Mesodermal cell (in vitro differentiated cells): ENCODE results near the gene SRC.
"Not testable (repeated sequence)": the region's sequence is repeated elsewhere in the genome, so short reads cannot be mapped to it uniquely, and the experiment has no call there.

Experiments used
- H3K27ac ChIP-seq: 2 replicates; pipeline ENCODE4 v1.7.0; 2013; ENCODE audit warnings: mild to moderate bottlenecking, low read depth, low read length, moderate library complexity; ENCODE audit not compliant: severe bottlenecking
- H3K36me3 ChIP-seq: 2 replicates; pipeline ENCODE4 v1.7.1; 2013; ENCODE audit warnings: mild to moderate bottlenecking, low read length, moderate library complexity; ENCODE audit not compliant: control insufficient read depth, insufficient read depth
- H3K4me1 ChIP-seq: one replicate; pipeline ENCODE4 v1.7.1; 2013; ENCODE audit warnings: mild to moderate bottlenecking, low read length; ENCODE audit not compliant: insufficient read depth, control insufficient read depth, poor library complexity, severe bottlenecking
- H3K4me3 ChIP-seq: 2 replicates; pipeline ENCODE4 v1.7.0; 2013; ENCODE audit warnings: low read length, control low read depth, mild to moderate bottlenecking; ENCODE audit not compliant: insufficient read depth, poor library complexity, severe bottlenecking; ENCODE audit errors: extremely low read depth
- H3K9me3 ChIP-seq: 2 replicates; pipeline ENCODE4 v1.7.1; 2013; ENCODE audit warnings: mild to moderate bottlenecking, low read length, moderate library complexity; ENCODE audit not compliant: control insufficient read depth
- WGBS, 2 experiments: methylation state at CpG; one replicate each; pipeline ENCODE4 v1.1.5; 2013; ENCODE audit warnings: missing lambda C conversion rate in 2 of 2; ENCODE audit not compliant: insufficient coverage in 2 of 2; 5-methylcytosine and 5-hydroxymethylcytosine counted together

Gene SRC

GRCh38 chr20:37366743-37367142 is 20.8 kb downstream of the SRC start:
- H3K9me3 ChIP-seq = no peaks in the 10 kb centered on the region
- H3K4me1 ChIP-seq = no peaks in the 10 kb centered on the region
- no peak overlapping the region for H3K27ac ChIP-seq
- 100% methylated on average over 1 of the region's 2 CpGs for WGBS, 2 experiments
- no peak overlapping the region for H3K4me3 ChIP-seq
- H3K36me3 ChIP-seq = peaks cover 76% of the 10 kb centered on the region

- H3K27ac ChIP-seq = no peak overlapping the region
- no peaks in the 10 kb centered on the region for H3K4me1 ChIP-seq
- H3K4me3 ChIP-seq = no peak overlapping the region
- 96 to 97% methylated on average over 6 to 7 of the region's 8 CpGs for WGBS, 2 experiments
- H3K9me3 ChIP-seq = no peaks in the 10 kb centered on the region
- H3K36me3 ChIP-seq = peaks cover 70% of the 10 kb centered on the region
Measured at GRCh38 chr20:37369846-37370245, 23.9 kb downstream of the SRC start.

- not testable (repeated sequence) for H3K4me3 ChIP-seq, H3K4me1 ChIP-seq, H3K9me3 ChIP-seq, H3K27ac ChIP-seq
- H3K36me3 ChIP-seq = peaks cover 70% of the 10 kb centered on the region
- WGBS, 2 experiments = 78 to 100% methylated on average over 2 to 4 of the region's 9 CpGs
Measured at GRCh38 chr20:37371845-37372244, 25.9 kb downstream of the SRC start.

- no peak overlapping the region for H3K4me3 ChIP-seq
- 100% methylated on average over 1 of the region's 3 CpGs; no CpG with 5 or more reads in 1 of the 2 experiments for WGBS, 2 experiments
- H3K4me1 ChIP-seq = peaks cover 7% of the 10 kb centered on the region
- H3K36me3 ChIP-seq = peaks cover 70% of the 10 kb centered on the region
- no peaks in the 10 kb centered on the region for H3K9me3 ChIP-seq
- no peak overlapping the region for H3K27ac ChIP-seq
Measured at GRCh38 chr20:37372441-37372840, 26.5 kb downstream of the SRC start.

GRCh38 chr20:37373020-37373598 is 27.2 kb downstream of the SRC start:
- 100% methylated on average over 3 to 4 of the region's 10 CpGs for WGBS, 2 experiments
- Histone ChIP-seq H3K27ac (no peak overlapping the region), H3K9me3 (no peaks in the 10 kb centered on the region), H3K4me1 (peaks cover 7% of the 10 kb centered on the region), H3K36me3 (peaks cover 66% of the 10 kb centered on the region), H3K4me3 (no peak overlapping the region)

GRCh38 chr20:37375227-37375626 is 29.3 kb downstream of the SRC start:
- Histone ChIP-seq H3K36me3 (peaks cover 64% of the 10 kb centered on the region), H3K4me1 (peaks cover 23% of the 10 kb centered on the region), H3K4me3 (no peak overlapping the region), H3K9me3 (no peaks in the 10 kb centered on the region), H3K27ac (no peak overlapping the region)
- 88 to 100% methylated on average over 1 to 3 of the region's 4 CpGs for WGBS, 2 experiments

GRCh38 chr20:37376324-37376723 is 30.4 kb downstream of the SRC start:
- Histone ChIP-seq H3K9me3 (no peaks in the 10 kb centered on the region), H3K4me3 (no peak overlapping the region), H3K4me1 (peaks cover 23% of the 10 kb centered on the region), H3K27ac (no peak overlapping the region), H3K36me3 (peaks cover 73% of the 10 kb centered on the region)
- 89 to 100% methylated on average over 1 of the region's 4 CpGs for WGBS, 2 experiments

- WGBS, 2 experiments = 90 to 97% methylated on average over 6 of the region's 6 CpGs
- Histone ChIP-seq H3K27ac (peak overlapping the region; percentile 10), H3K4me3 (no peak overlapping the region), H3K9me3 (no peaks in the 10 kb centered on the region), H3K4me1 (peaks cover 23% of the 10 kb centered on the region), H3K36me3 (peaks cover 78% of the 10 kb centered on the region)
Measured at GRCh38 chr20:37376791-37377190, 30.9 kb downstream of the SRC start.

- 98 to 100% methylated on average over 3 to 4 of the region's 5 CpGs for WGBS, 2 experiments
- Histone ChIP-seq H3K36me3 (peaks cover 84% of the 10 kb centered on the region), H3K9me3 (no peaks in the 10 kb centered on the region), H3K4me3 (no peak overlapping the region), H3K4me1 (peaks cover 23% of the 10 kb centered on the region), H3K27ac (peak overlapping the region; percentile 10)
Measured at GRCh38 chr20:37377346-37378081, 31.6 kb downstream of the SRC start.

GRCh38 chr20:37378420-37378784 is 32.5 kb downstream of the SRC start:
- WGBS, 2 experiments = 95 to 99% methylated on average over 6 of the region's 6 CpGs
- Histone ChIP-seq H3K4me1 (peaks cover 23% of the 10 kb centered on the region), H3K27ac (peak overlapping the region; percentile 93), H3K36me3 (peaks cover 85% of the 10 kb centered on the region), H3K9me3 (no peaks in the 10 kb centered on the region), H3K4me3 (no peak overlapping the region)
